K562 (cell line): ENCODE results near the gene SLC7A5. TPM values are rescaled to one million over a fixed set of nuclear protein-coding genes. Genes with fewer than 3 reads are reported as not detected.
A peak's percentile ranks its signal among the peaks of the same experiment; 100 is the strongest.

Experiments used
- AFF4 ChIP-seq: sonication (generic); formaldehyde crosslinking; IDR thresholded peaks from 2 replicates; pipeline ENCODE4 v1.8.0; 2023; ENCODE audit warnings: mild to moderate bottlenecking, missing genetic modification reagents
- BCOR ChIP-seq: fragments of 450-650 bp; IDR thresholded peaks from 2 replicates; pipeline ENCODE4 v1.6.1; 2016
- EZH2 ChIP-seq: IDR thresholded peaks from 2 replicates; pipeline ENCODE4 v1.6.1; 2012; ENCODE audit warnings: low read depth, mild to moderate bottlenecking, inconsistent platforms, low read length, borderline replicate concordance
- NFE2L1 ChIP-seq: fragments of 450-650 bp; IDR thresholded peaks from 2 replicates; pipeline ENCODE4 v1.6.1; 2016; ENCODE audit warnings: missing genetic modification characterization, low read depth, mild to moderate bottlenecking, missing compliant biosample characterization, moderate library complexity, borderline replicate concordance
- NFXL1 ChIP-seq: fragments of 450-650 bp; formaldehyde crosslinking; IDR thresholded peaks from 2 replicates; pipeline ENCODE4 v1.4.0; 2021; ENCODE audit warnings: mild to moderate bottlenecking
- POLR2AphosphoS5 ChIP-seq: IDR thresholded peaks from 2 replicates; pipeline ENCODE4 v1.6.1; 2011; ENCODE audit warnings: mild to moderate bottlenecking, low read depth, low read length, moderate library complexity; ENCODE audit not compliant: control insufficient read depth, insufficient read depth
- SOX6 ChIP-seq: fragments of 450-650 bp; IDR thresholded peaks from 2 replicates; pipeline ENCODE4 v1.6.1; 2014; ENCODE audit warnings: mild to moderate bottlenecking
- STAT5A ChIP-seq: IDR thresholded peaks from 2 replicates; pipeline ENCODE4 v1.6.1; 2012; ENCODE audit warnings: low read length, inconsistent platforms, borderline replicate concordance
- TAF7 ChIP-seq: fragments of 450-650 bp; IDR thresholded peaks from 2 replicates; pipeline ENCODE4 v1.6.1; 2016; ENCODE audit warnings: missing genetic modification characterization, missing compliant biosample characterization
- TFE3 ChIP-seq: fragments of 450-650 bp; formaldehyde crosslinking; IDR thresholded peaks from 2 replicates; pipeline ENCODE4 v1.4.0; 2020; ENCODE audit warnings: mild to moderate bottlenecking, mixed read lengths
- VEZF1 ChIP-seq: fragments of 200-800 bp; sonication (Bioruptor generic); IDR thresholded peaks from 2 replicates; pipeline ENCODE4 v1.6.1; 2017; ENCODE audit warnings: missing genetic modification characterization, missing compliant biosample characterization
- polyA plus RNA-seq, 8 experiments: library from polyadenylated mRNA; depleted of rRNA in 4 of 8; stranded (reverse) in 5 of 8; unstranded in 3 of 8; fragments of >200 nt; fragmentation: Nextera tagmentation in 2 of 8; fragmentation: Illumina TruSeq in 1 of 8; extraction: Ambion mirVana in 2 of 8; extraction: Trizol in 1 of 8; gene quantifications; 2 replicates each; pipeline versions ENCODE4 v1.2.1 to v1.2.3, GENCODE V29; 2011 to 2014; ENCODE audit warnings: inconsistent platforms in 1 of 8, missing spikeins in 1 of 8
- total RNA-seq, 7 experiments: library from RNA; depleted of rRNA in 6 of 7; stranded (reverse); fragments of >200 nt in 6 of 7; fragmentation: Illumina TruSeq in 2 of 7; extraction: Trizol in 2 of 7; gene quantifications; 2 replicates each; pipeline versions ENCODE4 v1.2.1 to v1.2.3, GENCODE V29; 2011 to 2021; ENCODE audit warnings: low replicate concordance in 1 of 7
- TF ChIP-seq, protein P1 (sequence below): fragments of 450-650 bp; IDR thresholded peaks from 2 replicates; pipeline ENCODE4 v1.6.1; 2016
- TF ChIP-seq, protein P2 (sequence below): fragments of 450-650 bp; IDR thresholded peaks from 2 replicates; pipeline ENCODE4 v1.6.1; 2016; ENCODE audit warnings: missing biosample characterization, missing genetic modification characterization

SLC7A5 gene
- total and polyA plus RNA-seq, 9 of the 15 experiments (the other 6 are each of a cell fraction or from before 2014, with no cell fraction given): 1.9 to 220 (median 18.6) TPM

DNA sequence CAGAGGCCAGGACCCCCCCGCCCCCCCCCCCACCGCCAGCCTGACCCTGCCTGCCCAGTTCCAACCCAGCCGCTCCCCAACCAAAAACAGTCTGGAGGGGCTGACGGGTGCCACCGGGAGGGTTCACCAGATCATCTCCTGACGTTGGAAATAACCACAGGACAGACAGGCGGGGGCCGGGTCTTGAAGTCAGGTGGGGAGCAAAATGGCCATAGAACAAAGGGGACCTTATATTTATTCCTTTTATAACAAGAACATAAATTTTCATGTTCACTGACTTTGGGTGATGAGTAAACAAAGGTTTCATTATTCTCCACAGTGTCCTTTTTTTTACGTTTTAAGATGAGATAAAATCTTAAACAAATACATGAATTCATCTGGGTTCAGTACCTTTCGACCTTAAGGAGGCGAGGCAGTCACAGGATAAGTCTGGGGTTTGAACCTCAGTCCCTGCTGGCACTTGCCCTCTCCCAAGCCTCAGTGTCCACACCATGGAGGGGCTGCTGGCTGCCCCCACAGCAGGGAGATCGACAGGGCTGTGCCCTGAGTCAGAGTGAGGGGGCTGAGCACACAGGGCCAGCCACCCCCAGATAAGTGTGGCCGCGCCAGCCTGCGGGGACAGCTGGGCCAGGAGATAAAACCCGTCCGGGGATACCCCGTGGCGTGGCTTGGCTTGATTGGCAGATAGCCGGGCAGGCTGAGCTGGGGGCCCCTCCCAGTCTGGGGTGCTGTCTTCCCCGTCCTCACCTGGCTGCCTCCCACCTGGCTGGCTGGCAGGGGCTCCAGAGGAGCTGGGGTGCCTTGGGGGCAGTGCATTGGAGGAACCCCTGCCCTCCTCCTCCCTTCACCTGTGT, 15.0 kb downstream of the SLC7A5 start (continued):
- TF ChIP-seq AFF4 (peak; percentile 52; the same call in 1 of the 2 replicates), NFE2L1 (tag) (no peak), TFE3 (CRISPR knock-in tag) (no peak), NFXL1 (CRISPR knock-in tag) (no peak), STAT5A (peak; percentile 91), VEZF1 (peak; percentile 93), BCOR (peak; percentile 94), POLR2AphosphoS5 (peak; percentile 96), EZH2 (no peak), SOX6 (peak; percentile 97), TAF7 (tag) (no peak)
- TF ChIP-seq, protein P1, sequence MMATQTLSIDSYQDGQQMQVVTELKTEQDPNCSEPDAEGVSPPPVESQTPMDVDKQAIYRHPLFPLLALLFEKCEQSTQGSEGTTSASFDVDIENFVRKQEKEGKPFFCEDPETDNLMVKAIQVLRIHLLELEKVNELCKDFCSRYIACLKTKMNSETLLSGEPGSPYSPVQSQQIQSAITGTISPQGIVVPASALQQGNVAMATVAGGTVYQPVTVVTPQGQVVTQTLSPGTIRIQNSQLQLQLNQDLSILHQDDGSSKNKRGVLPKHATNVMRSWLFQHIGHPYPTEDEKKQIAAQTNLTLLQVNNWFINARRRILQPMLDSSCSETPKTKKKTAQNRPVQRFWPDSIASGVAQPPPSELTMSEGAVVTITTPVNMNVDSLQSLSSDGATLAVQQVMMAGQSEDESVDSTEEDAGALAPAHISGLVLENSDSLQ: peak; percentile 97
- TF ChIP-seq, protein P2, sequence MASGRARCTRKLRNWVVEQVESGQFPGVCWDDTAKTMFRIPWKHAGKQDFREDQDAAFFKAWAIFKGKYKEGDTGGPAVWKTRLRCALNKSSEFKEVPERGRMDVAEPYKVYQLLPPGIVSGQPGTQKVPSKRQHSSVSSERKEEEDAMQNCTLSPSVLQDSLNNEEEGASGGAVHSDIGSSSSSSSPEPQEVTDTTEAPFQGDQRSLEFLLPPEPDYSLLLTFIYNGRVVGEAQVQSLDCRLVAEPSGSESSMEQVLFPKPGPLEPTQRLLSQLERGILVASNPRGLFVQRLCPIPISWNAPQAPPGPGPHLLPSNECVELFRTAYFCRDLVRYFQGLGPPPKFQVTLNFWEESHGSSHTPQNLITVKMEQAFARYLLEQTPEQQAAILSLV (tag): peak; percentile 13; the same call in 1 of the 2 replicates
